Activated T-cell treated with anti-CD3 and anti-CD28 coated beads for 48 hours (primary cell): ENCODE results near the gene IL18R1.

Experiments
- DNase-seq: peaks from one replicate; pipeline ENCODE4 v3.0.0-alpha.2; 2020; ENCODE audit warnings: low read depth

Gene IL18R1

GRCh38 chr2:102344397-102344796 lies 11.2 kb upstream of the IL18R1 start:
- DNase-seq: no peak

DNA sequence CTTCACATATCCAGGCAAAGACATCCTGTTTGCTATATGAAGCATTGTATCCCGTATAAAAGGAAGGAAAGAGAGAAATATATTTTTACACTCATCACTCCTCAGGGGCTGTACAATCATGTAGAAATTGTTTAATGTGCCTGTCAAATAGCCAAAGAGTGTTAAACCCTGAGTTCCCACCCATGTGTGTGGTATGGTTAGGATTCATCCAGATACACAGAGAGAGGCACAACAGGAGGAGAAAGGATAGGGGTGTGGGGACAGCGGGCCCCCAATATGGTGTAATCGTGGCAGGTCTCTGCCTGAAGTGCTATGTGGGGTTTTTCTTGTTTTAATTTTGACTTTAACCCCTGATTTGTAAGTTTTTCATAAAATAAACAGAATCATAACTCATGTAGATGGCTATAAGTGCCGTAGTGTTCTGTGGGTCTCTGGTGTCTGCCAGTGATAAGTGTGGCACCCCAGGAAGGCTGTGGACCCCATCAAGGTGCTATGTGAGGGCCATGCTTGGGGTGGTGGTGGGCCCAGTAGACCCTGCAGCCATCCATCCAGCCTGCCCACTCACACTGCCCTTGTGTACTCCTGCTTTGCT lies 10.2 kb upstream of the IL18R1 start:
- DNase-seq: no peak

DNA sequence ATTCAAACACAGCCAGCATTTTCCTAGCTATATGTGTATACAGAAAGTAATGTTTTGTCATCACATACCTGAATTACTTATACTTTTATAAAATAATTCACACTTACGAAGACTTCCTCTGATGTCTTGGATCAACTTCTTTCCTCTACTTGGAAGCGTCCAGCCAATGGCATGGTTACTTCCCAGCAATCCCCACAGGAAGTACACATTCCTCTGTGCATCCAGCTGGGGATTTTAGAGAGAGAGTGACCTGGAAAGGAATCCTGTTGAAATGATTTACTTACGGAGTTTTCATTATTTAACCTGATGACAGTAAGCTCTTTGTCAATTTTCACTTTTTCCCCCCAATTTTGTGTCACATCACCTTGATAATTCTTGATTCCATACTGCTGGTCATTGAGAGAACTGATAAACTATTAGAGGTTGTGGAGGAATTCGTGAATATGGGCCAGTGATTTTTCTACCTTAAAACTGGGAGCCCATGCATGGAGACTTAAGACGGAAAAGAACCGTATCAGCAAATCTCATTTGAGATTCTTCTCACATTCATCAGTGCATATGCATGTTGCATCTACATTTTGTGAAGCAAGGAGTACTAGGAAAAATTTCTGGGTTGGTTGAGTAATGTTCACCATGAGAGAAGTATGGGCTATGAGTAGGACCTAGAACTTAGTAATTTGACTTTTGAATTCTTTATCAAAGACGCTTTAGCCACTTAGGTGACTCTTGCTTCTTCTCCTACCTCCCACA lies 9.0 kb upstream of the IL18R1 start:
- no peak for DNase-seq

GRCh38 chr2:102350137-102350793 lies 5.3 kb upstream of the IL18R1 start:
- DNase-seq: no peak

DNA sequence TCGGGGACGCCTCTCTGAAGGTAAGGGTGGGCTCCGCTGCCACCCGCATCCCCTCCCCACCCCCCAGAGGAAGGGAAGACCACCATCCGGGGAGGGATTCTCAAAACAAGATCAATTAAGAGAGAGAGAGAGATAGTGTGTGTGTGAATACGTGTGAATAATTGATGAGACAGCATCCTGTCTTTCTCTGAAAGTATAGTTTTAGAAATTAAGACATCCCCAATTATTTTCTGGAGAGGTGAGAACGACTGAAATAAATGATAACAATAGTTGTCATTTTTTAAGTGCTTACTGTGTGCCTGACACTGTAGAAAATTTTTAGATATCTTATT lies 751 bp downstream of the IL18R1 start:
- DNase-seq: no peak

DNA sequence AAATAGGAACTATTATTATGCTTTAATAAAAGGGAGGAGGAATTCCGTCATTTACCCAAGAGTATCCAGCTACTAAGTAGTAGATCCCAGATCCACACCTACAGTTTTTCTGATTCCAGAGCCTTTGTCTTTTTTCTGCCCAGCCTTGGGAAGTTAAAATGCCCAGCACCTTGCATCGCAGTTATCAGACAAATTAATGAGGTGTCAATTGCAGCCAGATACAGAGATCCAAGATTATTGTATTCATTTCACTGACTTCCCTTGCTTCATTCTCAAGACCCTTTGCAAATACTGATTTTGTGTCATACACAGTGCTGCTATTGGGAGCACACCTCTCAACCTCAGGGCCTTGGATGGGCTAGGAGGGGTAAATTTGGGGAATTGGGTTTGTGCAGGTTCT lies 1.1 kb downstream of the IL18R1 start:
- DNase-seq: no peak

GRCh38 chr2:102357937-102358336 lies 2.3 kb downstream of the IL18R1 start:
- DNase-seq: no peak

- DNase-seq: no peak
These were observed 2.9 kb downstream of the IL18R1 start for GRCh38 chr2:102358496-102358895.

GRCh38 chr2:102359527-102359926 lies 3.9 kb downstream of the IL18R1 start:
- DNase-seq: no peak

- DNase-seq: no peak
These were observed 6.1 kb downstream of the IL18R1 start for GRCh38 chr2:102361632-102362241.

DNA sequence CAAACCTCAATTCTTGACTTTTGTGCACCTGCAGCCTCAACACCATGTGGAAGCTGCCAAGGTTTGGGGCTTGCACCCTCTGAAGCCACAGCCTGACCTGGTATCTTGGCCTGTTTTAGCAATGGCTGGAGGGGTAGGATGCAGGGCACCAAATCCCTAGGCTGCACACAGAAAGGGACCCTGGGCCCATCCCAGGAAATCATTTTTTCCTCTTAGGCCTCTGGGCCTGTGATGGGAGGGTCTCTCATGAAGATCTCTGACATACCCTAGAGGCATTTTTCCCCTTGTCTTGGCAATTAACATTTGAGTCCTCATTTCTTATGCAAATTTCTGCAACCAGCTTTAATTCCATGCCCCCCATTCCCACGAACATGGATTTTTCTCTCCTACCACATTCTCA lies 10.2 kb downstream of the IL18R1 start:
- no peak for DNase-seq

DNA sequence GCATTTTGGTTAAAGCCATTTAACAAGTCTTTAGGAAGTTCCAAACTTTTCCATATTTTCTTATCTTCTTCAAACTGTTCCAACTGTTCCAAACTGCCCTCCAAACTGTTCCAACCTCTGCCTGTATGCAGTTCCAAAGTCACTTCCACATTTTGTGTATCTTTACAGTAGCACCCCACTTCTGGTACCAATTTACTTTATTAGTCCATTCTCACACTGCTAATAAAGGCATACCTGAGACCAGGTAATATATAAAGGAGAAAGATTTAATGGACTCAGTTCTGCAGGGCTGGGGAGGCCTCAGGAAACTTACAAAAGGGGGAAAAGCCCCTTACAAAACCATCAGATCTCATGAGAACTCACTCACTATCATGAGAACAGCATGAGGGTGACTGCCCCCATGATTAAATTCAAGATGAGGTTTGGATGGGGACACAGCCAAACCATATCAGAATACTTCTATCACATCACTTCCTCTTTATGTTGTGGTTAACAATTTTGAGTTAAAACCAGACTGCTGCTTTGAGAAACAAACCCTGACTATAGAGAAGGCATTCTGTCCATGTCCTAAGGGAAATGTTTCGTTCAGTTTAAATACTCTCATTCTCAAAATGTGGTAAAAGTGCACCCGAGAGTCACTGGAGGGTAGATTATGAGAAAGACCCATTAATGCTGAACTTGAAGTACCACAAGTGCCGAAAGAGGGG lies 11.0 kb downstream of the IL18R1 start:
- no peak for DNase-seq

- DNase-seq: no peak
These were observed 11.9 kb downstream of the IL18R1 start for GRCh38 chr2:102367331-102367971.

- DNase-seq: no peak
These were observed 13.0 kb downstream of the IL18R1 start for GRCh38 chr2:102368461-102369109.

DNA sequence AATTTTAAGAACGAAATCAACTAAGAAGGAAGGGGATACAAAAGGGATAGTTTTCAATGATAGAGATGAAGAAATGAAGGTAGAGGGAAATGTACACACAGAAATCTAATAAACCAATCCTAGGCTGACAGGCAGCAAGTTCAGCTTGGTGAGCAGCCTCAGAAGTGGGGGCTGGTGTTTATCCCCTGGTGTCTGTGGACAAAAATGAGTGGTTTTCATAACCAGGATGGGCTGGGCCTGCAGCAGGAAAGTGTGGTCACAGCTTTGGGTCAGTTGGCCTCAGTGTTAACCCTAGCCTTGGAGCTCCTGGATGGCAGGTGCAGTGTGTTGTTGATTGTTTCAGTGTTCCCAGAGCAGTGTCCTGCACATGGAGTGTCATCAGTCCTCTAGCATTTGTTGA lies 14.3 kb downstream of the IL18R1 start:
- DNase-seq: no peak

GRCh38 chr2:102376052-102376591 lies 20.5 kb downstream of the IL18R1 start:
- no peak for DNase-seq

GRCh38 chr2:102383722-102384121 lies 28.1 kb downstream of the IL18R1 start:
- DNase-seq: no peak

DNA sequence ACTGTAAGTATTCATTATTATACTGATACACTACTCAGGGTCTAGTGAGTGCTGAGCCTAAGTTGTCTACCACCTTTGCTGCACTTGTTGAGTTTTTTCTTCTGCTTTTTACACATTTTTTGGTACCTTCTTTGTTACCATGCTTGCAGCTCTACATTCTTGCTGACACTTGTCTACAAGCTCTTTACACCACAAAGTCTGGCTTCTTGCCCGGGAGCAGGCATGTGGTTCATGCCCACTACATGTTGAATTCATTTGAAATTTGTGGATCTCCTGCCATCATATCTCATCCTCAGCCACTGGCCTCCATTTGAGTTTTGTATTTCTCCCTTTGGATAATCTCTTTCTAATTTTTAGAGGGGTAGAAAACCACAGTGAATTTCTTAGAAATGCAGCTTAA lies 29.9 kb downstream of the IL18R1 start:
- DNase-seq: no peak

- DNase-seq: no peak
These were observed 30.4 kb downstream of the IL18R1 start for GRCh38 chr2:102386004-102386403.

DNA sequence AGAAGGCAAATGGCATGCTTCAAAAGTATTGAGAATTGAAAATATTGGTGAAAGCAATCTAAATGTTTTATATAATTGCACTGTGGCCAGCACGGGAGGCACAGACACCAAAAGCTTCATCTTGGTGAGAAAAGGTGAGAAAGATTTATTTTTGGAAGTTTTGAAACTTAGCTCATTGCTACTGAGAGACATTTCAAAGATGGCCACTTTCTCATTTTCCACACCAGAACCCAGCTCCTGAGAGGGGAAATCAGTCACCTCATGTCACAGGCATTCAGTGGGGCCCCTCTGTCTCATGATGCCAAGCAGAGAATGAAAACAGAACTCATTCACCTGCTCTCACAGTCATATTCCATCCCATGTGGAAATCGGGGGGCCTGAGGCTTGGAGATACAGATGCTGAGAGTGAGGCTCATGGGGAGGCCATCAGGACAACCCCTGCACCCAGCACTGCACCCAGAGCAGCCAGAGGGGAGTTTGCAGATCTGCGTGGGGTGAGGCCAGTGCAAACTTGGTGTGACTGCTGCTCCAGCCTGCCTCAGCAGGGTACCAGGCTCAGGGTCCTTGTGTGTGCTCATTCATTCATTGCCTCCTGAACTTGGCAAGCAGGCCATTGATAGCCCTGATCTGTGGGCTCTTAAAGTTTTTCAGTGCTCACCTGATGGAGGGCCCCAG lies 31.4 kb downstream of the IL18R1 start:
- DNase-seq: no peak
